ENCODE results near the gene IQCN.
"Not testable (repeated sequence)": the region's sequence is repeated elsewhere in the genome, so short reads cannot be mapped to it uniquely, and the experiment has no call there.

IQCN gene

GRCh38 chr19:18216789-18217188, 57.5 kb downstream of the IQCN start:
- DNase-seq (ENCODE audit: low read depth in 2 of 2): no peak

GRCh38 chr19:18214779-18215433, 59.3 kb downstream of the IQCN start:
- DNase-seq (ENCODE audit: low read depth in 2 of 2): no peak

- DNase-seq (ENCODE audit: low read depth in 2 of 2): no peak
Observed at GRCh38 chr19:18211683-18212082, 62.6 kb downstream of the IQCN start.

- not testable (repeated sequence) for DNase-seq (ENCODE audit: low read depth in 2 of 2)
Observed at GRCh38 chr19:18209912-18210311, 64.3 kb downstream of the IQCN start.

- no peak for DNase-seq (ENCODE audit: low read depth in 2 of 2)
Observed at GRCh38 chr19:18208098-18208951, 65.9 kb downstream of the IQCN start.
